ENCODE data around the gene CASP3. TPM values are rescaled to one million over a fixed set of nuclear protein-coding genes. Genes with fewer than 3 reads are reported as not detected.
A peak's percentile ranks its signal among the peaks of the same experiment; 100 is the strongest.

Gene CASP3
- total and polyA plus RNA-seq, 2 experiments from 2014 or later: 53.6 to 81.2 TPM

DNA sequence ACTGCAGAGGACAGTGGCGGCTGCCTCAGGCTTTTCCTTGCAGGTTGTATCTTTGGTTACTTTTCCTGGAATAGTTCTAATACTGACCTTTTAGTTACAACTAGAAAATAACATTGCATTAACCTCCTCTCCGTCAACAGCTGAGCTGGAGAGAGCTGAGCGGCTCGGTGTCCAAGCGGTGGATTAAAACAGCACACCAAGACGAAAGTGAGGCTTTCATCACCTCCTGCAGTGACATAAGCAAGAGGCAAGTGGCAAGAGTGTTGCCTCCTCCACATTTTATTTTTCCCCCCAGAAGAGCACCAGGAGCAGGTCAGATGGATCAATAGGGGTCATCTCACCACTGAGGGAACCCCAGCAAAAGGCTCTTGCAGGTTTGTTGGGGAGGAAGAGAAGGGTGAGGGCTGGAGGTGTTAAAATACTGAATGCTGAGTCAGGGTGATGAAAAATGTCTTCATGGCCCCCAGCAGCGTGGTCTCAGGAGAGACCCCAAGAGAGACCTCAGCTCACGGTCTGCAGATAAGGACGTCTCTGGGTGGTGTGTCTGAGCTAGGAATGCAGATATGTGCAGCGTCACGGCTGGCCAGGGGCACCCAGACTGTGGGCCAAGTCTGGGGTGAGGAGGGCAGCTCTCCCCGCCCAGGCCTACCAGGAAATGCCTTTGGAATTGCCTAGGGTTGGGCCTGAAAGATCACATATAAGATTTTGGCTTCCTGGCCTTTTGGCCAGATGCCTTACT is 50.3 kb downstream of the CASP3 start:
- no peaks in the 10 kb centered on the region for H3K36me3 ChIP-seq (replicated peaks; ENCODE audit: insufficient read depth, low read depth)
- peaks cover 7% of the 10 kb centered on the region for H3K4me1 ChIP-seq (ENCODE audit: insufficient read depth)
- H2AFZ ChIP-seq: no peak overlapping the region
- 70% methylated on average over 12 of the region's 12 CpGs for WGBS (ENCODE audit: low lambda C conversion rate, missing lambda C conversion rate)
- H3K27me3 ChIP-seq: no peaks in the 10 kb centered on the region
- H3K4me2 ChIP-seq: no peak overlapping the region
- no peak for DNase-seq (ENCODE audit: low spot score)
- H3K9me3 ChIP-seq (ENCODE audit: low read depth): no peaks in the 10 kb centered on the region
- H3K4me3 ChIP-seq: no peak overlapping the region
- H3K9me2 ChIP-seq (replicated peaks; ENCODE audit: insufficient read depth): no peaks in the 10 kb centered on the region
- H3K27ac ChIP-seq: no peak overlapping the region
- H3K79me2 ChIP-seq: no peaks in the 10 kb centered on the region
- TF ChIP-seq, protein P1, sequence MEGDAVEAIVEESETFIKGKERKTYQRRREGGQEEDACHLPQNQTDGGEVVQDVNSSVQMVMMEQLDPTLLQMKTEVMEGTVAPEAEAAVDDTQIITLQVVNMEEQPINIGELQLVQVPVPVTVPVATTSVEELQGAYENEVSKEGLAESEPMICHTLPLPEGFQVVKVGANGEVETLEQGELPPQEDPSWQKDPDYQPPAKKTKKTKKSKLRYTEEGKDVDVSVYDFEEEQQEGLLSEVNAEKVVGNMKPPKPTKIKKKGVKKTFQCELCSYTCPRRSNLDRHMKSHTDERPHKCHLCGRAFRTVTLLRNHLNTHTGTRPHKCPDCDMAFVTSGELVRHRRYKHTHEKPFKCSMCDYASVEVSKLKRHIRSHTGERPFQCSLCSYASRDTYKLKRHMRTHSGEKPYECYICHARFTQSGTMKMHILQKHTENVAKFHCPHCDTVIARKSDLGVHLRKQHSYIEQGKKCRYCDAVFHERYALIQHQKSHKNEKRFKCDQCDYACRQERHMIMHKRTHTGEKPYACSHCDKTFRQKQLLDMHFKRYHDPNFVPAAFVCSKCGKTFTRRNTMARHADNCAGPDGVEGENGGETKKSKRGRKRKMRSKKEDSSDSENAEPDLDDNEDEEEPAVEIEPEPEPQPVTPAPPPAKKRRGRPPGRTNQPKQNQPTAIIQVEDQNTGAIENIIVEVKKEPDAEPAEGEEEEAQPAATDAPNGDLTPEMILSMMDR (IDR thresholded peaks at IDR 0.05; ENCODE audit: poor library complexity): no peak
- TF ChIP-seq EZH2 (IDR thresholded peaks at IDR 0.05; ENCODE audit: borderline replicate concordance) (no peak), EZH2phosphoT487 (IDR thresholded peaks at IDR 0.05; ENCODE audit: low read depth, severe bottlenecking, unreplicated experiment) (no peak)
- H4K20me1 ChIP-seq (ENCODE audit: insufficient read depth, poor library complexity, severe bottlenecking): no peaks in the 10 kb centered on the region

DNA sequence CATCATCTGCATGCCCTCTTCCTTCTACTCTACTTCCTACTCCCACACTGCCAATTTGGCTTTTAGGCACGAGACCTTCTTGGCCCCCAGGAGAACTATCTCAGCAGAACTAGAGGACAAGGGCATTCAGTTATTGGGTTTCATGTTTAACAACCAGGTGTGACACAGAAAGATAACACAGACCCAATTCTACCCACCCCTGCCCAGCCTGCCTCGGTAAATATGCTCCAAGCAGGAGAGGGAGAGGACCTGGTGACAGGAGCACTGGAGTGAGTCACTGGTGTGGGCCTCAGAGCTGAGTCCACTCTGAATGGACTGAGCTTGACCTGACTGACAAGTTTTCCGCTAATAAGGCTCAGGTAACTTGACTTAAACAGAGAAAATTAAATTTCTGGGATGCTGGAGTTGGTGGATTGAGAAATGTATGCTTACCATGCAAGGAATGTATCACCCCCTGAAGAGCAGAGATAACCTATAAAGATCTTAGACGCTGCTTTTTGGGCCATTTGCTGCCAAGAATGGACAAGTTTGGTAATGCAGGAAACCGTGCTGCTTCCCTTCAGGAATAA is 52.5 kb downstream of the CASP3 start:
- no peaks in the 10 kb centered on the region for H3K27me3 ChIP-seq
- H3K4me3 ChIP-seq: no peak overlapping the region
- no peaks in the 10 kb centered on the region for H3K9me2 ChIP-seq (replicated peaks; ENCODE audit: insufficient read depth)
- peak overlapping the region; percentile 72 for H3K27ac ChIP-seq
- H3K4me1 ChIP-seq (ENCODE audit: insufficient read depth): peaks cover 7% of the 10 kb centered on the region
- no peak for TF ChIP-seq EZH2 (IDR thresholded peaks at IDR 0.05; ENCODE audit: borderline replicate concordance)
- TF ChIP-seq, protein P1 (IDR thresholded peaks at IDR 0.05; ENCODE audit: poor library complexity): no peak
- H2AFZ ChIP-seq: no peak overlapping the region
- no peaks in the 10 kb centered on the region for H3K79me2 ChIP-seq
- DNase-seq (ENCODE audit: low spot score): peak; percentile 61
- H3K4me2 ChIP-seq: peak overlapping the region; percentile 36
- H3K9me3 ChIP-seq (ENCODE audit: low read depth): no peaks in the 10 kb centered on the region
- 53% methylated on average over 5 of the region's 5 CpGs for WGBS (ENCODE audit: low lambda C conversion rate, missing lambda C conversion rate)
- H4K20me1 ChIP-seq (ENCODE audit: insufficient read depth, poor library complexity, severe bottlenecking): no peaks in the 10 kb centered on the region
- no peaks in the 10 kb centered on the region for H3K36me3 ChIP-seq (replicated peaks; ENCODE audit: insufficient read depth, low read depth)

DNA sequence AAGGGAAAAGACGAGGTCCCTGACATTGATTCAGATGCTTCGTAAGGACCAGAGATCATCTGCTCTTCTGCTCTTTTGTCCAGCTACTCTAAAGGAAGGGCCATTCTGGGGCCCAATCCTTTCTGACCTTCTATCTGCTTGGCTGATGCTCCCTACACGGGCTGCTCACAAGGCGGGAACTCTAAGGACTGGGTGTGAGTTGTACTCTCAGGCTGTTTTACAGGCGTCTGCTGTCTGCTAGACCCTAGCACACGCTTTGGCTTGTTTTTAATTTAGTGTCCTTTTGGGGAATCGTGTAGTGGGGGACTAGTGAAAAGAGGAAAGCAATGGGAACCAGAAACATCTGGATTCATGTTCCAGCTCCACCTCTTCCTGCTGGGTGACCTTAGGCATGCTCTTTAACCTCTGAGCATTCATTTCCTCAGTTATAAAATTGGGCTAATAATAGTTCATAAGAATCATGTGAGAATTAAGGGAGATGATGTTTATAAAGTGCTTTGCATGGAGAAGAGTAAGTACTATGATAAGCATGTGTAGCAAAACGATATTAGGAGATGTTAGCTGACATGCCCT is 53.1 kb downstream of the CASP3 start:
- 81% methylated on average over 8 of the region's 8 CpGs for WGBS (ENCODE audit: low lambda C conversion rate, missing lambda C conversion rate)
- TF ChIP-seq, protein P1 (IDR thresholded peaks at IDR 0.05; ENCODE audit: poor library complexity): no peak
- H3K4me2 ChIP-seq: no peak overlapping the region
- no peaks in the 10 kb centered on the region for H4K20me1 ChIP-seq (ENCODE audit: insufficient read depth, poor library complexity, severe bottlenecking)
- no peak overlapping the region for H2AFZ ChIP-seq
- peak overlapping the region; percentile 72 for H3K27ac ChIP-seq
- H3K36me3 ChIP-seq (replicated peaks; ENCODE audit: insufficient read depth, low read depth): no peaks in the 10 kb centered on the region
- DNase-seq (ENCODE audit: low spot score): no peak
- no peaks in the 10 kb centered on the region for H3K27me3 ChIP-seq
- no peaks in the 10 kb centered on the region for H3K79me2 ChIP-seq
- H3K9me3 ChIP-seq (ENCODE audit: low read depth): no peaks in the 10 kb centered on the region
- H3K4me3 ChIP-seq: no peak overlapping the region
- H3K4me1 ChIP-seq (ENCODE audit: insufficient read depth): peaks cover 7% of the 10 kb centered on the region
- no peaks in the 10 kb centered on the region for H3K9me2 ChIP-seq (replicated peaks; ENCODE audit: insufficient read depth)

Data from hepatocyte (in vitro differentiated cells).